ENCODE data around the gene SMTN. TPM values are rescaled to one million over a fixed set of nuclear protein-coding genes. Genes with fewer than 3 reads are reported as not detected.

The SMTN gene
- polyA plus RNA-seq, 1 donor, result 37.1 TPM

GRCh38 chr22:31126128-31126868, 45.2 kb downstream of the SMTN start:
- DNase-seq, result no peak

DNA sequence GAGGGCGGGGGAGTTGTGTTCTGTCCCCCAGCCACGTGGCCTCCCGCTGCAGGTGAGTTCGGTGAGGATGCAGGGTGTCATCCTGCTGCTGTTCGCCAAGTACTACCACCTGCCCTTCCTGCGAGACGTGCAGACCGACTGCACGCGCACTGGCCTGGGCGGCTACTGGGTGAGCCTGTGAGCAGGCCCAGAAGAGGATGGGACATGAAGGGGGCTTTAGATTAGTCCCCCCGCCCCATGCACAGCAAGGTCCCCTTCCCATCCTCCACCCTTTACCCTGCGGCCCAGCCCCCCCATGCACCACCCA, 45.7 kb downstream of the SMTN start:
- no peak for DNase-seq

DNA sequence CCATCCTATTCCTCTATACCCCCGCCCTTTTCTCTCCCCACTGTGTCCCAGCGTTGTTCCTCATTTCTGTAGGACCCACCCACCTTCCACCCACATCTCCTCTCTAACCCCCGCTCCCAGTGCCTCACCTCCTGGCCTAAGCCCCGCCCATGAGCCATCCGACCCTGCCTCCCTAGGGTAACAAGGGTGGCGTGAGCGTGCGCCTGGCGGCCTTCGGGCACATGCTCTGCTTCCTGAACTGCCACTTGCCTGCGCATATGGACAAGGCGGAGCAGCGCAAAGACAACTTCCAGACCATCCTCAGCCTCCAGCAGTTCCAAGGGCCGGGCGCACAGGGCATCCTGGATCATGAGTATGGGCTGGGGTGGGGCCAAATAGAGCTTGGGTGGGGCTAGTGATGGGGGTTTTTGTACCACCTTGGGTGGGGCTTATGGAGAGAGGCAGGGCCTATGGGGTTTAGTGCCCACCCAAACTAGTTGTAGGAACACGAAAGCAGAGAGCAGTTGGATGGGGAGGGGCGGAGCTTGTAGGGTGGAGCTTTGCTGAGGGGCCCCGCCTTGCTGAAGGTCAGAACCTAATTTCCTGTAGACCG, 46.2 kb downstream of the SMTN start:
- no peak for DNase-seq

DNA sequence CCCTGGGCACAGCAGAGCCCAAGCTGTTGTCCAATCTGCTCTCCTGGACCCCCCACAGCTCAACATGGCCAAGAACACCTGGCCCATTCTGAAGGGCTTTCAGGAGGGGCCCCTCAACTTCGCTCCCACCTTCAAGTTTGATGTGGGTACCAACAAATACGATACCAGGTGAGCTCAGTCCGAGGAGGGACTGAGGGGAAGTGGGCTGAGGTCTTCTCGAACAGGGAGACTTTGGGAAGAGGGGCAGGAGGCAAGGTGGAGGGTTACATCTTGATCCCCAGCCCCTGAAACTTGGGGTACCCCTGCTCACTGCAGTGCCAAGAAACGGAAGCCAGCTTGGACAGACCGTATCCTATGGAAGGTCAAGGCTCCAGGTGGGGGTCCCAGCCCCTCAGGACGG, 47.0 kb downstream of the SMTN start:
- no peak for DNase-seq

DNA sequence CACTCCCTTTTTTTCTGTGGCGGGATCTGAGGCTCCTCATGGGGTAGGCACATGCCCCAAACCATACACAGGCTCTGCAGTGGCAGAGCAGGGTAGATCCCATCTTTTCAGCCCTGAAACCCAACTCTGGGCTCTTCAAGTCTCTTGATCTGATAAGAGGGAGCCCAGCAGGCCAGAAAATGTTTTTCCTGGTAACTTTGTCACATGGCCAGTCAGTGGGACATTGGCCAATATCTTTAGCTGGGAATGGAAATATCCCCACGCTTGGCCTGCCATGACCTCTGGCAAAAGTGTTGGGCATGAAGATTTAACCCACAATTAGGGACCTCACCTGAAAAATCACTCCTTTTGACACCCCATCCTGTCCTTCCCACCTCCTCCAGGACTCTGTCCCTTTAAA, 49.8 kb downstream of the SMTN start:
- no peak for DNase-seq

- DNase-seq, result no peak
Observed at GRCh38 chr22:31133911-31134310, 52.8 kb downstream of the SMTN start.

DNA sequence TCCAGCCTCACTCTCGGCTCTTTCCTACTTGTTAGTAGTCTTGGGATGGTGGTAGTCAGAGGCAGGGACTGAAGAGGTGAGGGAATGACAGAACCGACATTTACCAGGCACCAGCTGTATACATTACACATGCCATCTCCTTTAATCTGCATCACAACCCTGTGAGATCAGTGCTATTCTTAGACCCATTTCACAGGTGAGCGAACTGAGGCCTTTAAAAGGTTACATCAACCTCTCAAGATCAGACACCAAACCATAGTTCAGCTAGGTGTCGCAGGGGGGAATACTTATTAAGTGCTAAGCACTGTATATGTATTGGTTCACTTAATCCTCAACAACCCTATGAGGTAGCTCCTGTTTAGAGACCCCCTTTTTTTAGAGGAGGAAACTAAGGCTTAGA, 53.6 kb downstream of the SMTN start:
- DNase-seq, result no peak

DNA sequence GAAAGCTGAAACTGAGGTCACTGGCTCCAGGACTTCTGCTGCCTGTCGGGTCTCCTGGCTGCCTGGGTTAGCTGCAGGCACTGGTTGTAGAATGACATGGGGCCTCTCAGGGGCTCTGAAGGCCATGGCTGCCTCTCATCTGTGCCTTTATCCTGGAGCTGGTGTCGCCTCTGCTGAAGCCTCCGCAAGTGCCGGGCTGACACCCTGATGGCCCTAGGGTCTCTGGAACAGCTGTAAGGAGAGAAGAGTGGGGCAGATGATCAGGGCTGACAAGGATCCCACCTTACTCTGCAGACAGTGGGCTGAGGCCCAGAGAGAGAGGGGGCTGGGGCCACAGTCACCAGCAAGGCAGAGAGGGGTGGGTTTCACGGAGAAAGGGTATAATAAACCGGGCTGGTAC, 54.6 kb downstream of the SMTN start:
- DNase-seq, result no peak

- no peak for DNase-seq
Observed at GRCh38 chr22:31136155-31136554, 55.0 kb downstream of the SMTN start.

DNA sequence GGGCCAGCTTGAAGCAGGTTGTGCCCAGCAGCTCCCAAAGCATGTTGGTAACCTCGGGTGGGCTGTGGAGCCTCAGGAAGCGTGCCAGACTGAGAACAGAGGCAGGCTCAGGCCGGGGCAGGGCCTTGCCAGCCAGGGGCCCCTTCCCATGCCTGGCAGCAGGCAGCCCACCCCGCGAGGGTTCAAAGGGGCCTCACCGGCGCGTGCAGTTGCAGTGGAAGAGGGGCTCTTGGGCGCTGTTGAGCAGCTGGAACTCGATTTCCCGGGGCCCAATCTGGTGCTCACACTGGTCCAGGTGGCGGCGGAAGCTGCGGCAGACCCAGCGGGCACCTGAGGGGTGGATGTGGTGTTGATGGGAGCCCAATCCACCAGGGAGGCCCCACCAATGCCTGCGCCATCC, 55.6 kb downstream of the SMTN start:
- no peak for DNase-seq

DNA sequence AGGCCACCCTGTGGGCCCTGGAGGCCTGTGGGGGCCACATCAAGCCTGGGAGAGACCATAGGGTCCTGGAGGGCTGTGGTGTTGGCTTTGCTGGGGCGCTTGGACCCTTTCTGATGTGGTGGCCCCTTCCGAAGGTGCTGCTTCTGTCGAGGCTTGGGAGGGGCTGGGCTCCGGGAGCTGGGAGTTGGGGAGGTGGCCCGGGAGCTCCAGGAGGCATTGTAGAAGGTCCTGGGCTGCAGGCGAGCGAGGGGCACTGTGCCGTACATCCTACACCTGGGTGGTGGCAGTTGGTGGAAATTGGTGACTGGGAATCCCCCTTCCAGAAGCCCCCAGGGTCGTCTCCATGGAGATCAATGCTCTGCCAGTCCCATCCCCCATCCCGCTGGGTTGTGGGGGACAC, 56.6 kb downstream of the SMTN start:
- no peak for DNase-seq

DNA sequence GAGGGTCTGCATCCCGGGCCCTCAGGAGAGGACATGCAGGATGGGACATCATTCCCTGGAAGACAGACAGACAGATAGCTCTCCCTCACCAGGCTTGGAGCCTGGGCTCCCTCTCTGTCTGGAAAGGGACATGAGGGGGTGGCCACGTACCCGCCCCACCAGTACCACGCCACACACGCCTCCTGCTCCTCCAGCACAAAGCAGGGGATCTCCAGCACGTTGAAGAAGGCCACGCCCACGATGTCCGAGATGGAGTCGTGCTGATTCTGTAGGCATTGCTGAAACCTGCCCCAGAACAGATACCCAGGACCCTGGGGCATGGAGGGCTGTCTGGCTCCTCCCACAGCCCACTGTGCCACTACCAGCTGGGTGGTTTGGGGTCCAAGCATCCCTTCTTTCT, 57.0 kb downstream of the SMTN start:
- DNase-seq, result no peak

GRCh38 chr22:31139066-31139465, 57.9 kb downstream of the SMTN start:
- DNase-seq, result no peak

- DNase-seq, result peak; percentile 46
Observed at GRCh38 chr22:31139866-31140716, 59.0 kb downstream of the SMTN start, which contains the start of gene PLA2G3. TSS of gene PLA2G3 (minus strand) at chr22:31140508. CDS start at chr22:31140354, 154 bp downstream.

DNA sequence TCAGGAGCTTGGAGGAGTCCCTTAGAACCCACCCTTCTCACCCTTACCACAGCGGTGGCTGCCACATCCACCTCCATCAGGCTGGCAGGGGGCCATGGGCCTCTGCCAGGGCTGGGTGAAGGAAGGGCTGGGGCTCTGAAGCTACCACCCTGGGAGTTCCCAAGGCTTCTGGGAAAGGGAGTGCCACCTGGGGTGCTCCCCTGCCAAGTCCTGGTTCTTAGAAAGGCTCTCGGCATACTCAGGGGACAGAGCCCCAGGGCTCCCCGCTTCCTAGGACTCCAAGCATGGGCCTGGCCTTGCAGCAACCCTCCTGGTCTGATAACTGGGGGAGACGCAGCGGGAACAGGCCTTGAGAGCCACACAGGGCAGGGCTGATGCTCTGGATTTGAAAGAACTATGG, 59.6 kb downstream of the SMTN start:
- no peak for DNase-seq

DNA sequence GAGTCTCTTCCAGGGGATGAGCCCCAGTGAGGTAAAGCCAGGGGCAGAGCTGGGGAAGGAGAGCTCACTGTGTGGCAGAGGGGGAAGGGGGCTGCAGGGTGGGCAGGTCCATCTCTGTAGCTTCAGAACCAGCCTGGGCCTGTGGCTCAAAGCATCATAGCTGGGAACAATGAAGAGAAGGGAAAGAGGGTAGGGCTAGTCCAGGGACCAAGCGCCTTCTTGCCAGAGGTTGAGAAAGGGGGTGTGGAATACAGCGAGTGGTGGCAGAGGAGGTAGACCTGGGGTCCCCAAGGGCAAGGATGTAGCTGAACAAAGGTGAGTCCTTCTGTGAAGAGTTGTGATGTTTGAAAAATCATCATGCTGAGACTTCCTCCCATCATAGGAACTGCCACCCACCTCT, 60.4 kb downstream of the SMTN start:
- DNase-seq, result no peak

GRCh38 chr22:31142285-31142684, 61.2 kb downstream of the SMTN start:
- DNase-seq, result no peak

- DNase-seq, result no peak
Observed at GRCh38 chr22:31143038-31143437, 61.9 kb downstream of the SMTN start.

DNA sequence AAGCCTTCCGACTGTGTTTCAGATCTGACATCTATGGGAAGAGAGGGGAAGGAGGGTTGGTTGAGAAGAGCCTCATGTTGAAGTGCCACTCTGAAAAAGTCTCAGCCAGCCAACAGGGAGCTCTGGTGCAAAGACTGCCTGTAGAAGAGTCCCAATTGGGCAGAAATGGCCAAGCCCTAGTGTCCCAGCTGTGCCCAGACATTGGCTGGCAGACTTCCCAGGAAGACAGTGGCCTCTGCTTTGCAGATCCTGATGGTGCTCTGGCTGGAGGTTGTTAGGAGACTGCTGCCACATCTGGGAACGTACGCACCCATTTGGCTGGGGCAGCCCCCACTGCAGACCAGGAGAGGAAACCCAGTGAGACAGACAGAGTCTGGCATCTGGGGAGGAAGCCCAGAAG, 62.4 kb downstream of the SMTN start:
- no peak for DNase-seq

DNA sequence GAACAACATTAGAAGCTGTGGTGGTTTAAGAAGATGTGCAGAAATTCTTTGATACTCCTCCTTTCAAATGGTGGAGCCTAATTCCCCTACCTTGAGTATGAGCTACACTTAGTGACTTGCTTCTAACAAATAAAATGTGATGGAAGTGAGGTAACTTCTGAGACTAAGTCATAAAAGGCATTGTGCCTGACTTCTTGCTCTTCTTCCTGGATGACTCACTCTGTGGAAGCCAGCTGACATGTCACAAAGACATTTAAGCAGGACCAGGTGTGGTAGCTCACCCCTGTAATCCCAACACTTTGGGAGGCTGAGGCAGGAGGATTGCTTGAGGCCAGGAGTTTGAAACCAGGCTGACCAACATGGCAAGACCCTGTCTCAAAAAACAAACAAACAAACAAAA, 63.1 kb downstream of the SMTN start:
- no peak for DNase-seq

- DNase-seq, result no peak
Observed at GRCh38 chr22:31148488-31148887, 67.4 kb downstream of the SMTN start.

DNA sequence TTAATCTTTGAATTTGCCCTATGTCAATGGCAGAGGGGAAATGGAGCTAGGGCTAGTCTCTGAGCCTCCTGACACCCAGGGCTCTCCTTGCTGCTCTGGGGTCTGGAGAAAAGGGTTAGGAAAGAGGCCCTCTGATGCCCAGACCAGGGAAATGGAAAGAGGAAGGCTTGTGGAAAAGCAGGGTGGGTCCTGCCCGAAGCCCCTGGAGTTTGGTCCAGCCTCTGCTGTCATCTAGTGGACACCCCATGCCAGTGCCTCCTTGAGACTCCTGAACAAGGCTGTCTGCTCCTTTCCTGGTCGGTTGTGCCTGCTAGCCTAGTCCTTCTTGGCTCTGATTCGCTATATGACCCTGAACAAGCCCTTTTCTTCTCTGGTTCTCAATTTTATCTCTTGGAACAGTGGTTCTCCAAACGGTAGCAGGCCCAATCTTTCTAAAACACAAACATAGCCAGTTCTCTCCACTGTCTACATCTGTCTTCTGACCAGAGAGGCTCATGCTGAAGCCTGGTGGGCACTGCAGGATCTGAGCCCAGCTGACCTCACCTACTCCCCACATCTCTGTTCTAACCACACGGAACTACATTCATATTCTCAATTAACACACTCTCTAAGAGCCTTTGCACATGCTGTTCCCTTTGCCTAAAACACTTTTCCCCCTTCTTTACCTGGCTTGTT, 68.0 kb downstream of the SMTN start:
- peak; percentile 53 for DNase-seq

DNA sequence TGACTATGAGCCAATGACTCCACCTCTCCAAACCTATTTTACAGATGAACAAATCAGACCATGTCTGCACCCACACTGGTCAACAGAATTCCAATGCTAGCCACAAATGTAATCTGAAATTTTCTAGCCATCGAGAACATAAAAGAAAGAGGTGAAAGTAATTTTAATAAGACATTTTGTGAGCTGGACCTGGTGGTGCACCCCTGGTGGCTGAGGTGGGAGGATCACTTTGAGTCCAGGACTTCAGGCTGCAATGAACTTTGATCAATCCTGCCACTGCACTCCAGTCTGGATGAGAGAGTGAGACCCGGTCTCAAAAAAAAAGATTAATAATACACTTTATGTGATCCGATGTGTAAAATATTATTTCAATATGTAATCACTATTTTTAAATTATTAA, 69.5 kb downstream of the SMTN start:
- DNase-seq, result no peak

All from left kidney (tissue), 2 donors.